Measurements from ENCODE around the gene GBF1. TPM values are rescaled to one million over a fixed set of nuclear protein-coding genes. Genes with fewer than 3 reads are reported as not detected.

GBF1 gene
- total RNA-seq, 2 donors from 2014 or later, result 53.1 to 59.1 TPM

- H3K4me1 ChIP-seq (replicated peaks), result no peaks in the 10 kb centered on the region
- DNase-seq (ENCODE audit: low spot score), result no peak
- intact Hi-C loops (cut with DNase I), result no loop called here
- H3K4me3 ChIP-seq, result no peak overlapping the region
- H3K27ac ChIP-seq, result no peak overlapping the region
- H3K9me3 ChIP-seq, result no peaks in the 10 kb centered on the region
- whole genome bisulfite sequencing, result 40% methylated on average over 2 of the region's 2 CpGs
- H3K36me3 ChIP-seq, result no peaks in the 10 kb centered on the region
- H3K27me3 ChIP-seq (replicated peaks; ENCODE audit: insufficient read depth), result no peaks in the 10 kb centered on the region
- TF ChIP-seq POLR2AphosphoS5 (IDR thresholded peaks at IDR 0.05) (no peak), POLR2A (IDR thresholded peaks at IDR 0.05) (no peak), CTCF (IDR thresholded peaks at IDR 0.05) (no peak)
These were observed 38.6 kb downstream of the GBF1 start for GRCh38 chr10:102283890-102284289.

DNA sequence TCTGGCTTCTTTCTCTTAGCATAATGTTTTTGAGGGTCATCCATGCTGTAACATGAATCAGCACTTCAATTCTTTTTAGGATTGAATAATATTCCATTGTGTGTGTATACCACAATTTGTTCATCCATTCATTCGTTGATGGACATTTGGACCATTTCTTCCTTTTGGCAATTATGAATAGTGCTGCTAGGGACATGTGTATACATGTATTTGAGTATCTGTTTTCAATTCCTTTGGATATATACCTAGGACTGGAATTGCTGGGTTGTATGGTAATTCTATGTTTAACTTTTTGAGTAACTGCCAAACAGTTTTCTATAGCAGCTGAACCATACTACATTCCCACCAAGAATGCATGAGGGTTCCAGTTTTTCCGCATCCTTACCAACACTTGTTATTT is 39.2 kb downstream of the GBF1 start:
- intact Hi-C loops (cut with DNase I), result no loop called here
- Histone ChIP-seq H3K27me3 (replicated peaks; ENCODE audit: insufficient read depth) (no peaks in the 10 kb centered on the region), H3K4me3 (no peak overlapping the region), H3K4me1 (replicated peaks) (no peaks in the 10 kb centered on the region), H3K27ac (no peak overlapping the region), H3K9me3 (no peaks in the 10 kb centered on the region), H3K36me3 (no peaks in the 10 kb centered on the region)
- DNase-seq (ENCODE audit: low spot score), result no peak
- TF ChIP-seq POLR2AphosphoS5 (IDR thresholded peaks at IDR 0.05) (no peak), POLR2A (IDR thresholded peaks at IDR 0.05) (no peak), CTCF (IDR thresholded peaks at IDR 0.05) (no peak)
- WGBS, result 81% methylated on average over 2 of the region's 2 CpGs

- DNase-seq (ENCODE audit: low spot score), result no peak
- intact Hi-C loops (cut with DNase I), result no loop called here
- H3K36me3 ChIP-seq, result no peaks in the 10 kb centered on the region
- no peak overlapping the region for H3K4me3 ChIP-seq
- H3K27ac ChIP-seq, result no peak overlapping the region
- H3K4me1 ChIP-seq (replicated peaks), result no peaks in the 10 kb centered on the region
- no peaks in the 10 kb centered on the region for H3K9me3 ChIP-seq
- 81% methylated on average over 2 of the region's 2 CpGs for WGBS
- H3K27me3 ChIP-seq (replicated peaks; ENCODE audit: insufficient read depth), result no peaks in the 10 kb centered on the region
- no peak for TF ChIP-seq CTCF (IDR thresholded peaks at IDR 0.05)
- no peak for TF ChIP-seq POLR2AphosphoS5 (IDR thresholded peaks at IDR 0.05)
- no peak for TF ChIP-seq POLR2A (IDR thresholded peaks at IDR 0.05)
These were observed 39.8 kb downstream of the GBF1 start for GRCh38 chr10:102285133-102285532.

GRCh38 chr10:102286216-102286615 is 40.9 kb downstream of the GBF1 start:
- no peaks in the 10 kb centered on the region for H3K27me3 ChIP-seq (replicated peaks; ENCODE audit: insufficient read depth)
- H3K4me1 ChIP-seq (replicated peaks), result no peaks in the 10 kb centered on the region
- no peak for DNase-seq (ENCODE audit: low spot score)
- H3K27ac ChIP-seq, result no peak overlapping the region
- no peaks in the 10 kb centered on the region for H3K36me3 ChIP-seq
- intact Hi-C loops (cut with DNase I), result no loop called here
- H3K9me3 ChIP-seq, result no peaks in the 10 kb centered on the region
- WGBS, result 71% methylated on average over 2 of the region's 2 CpGs
- no peak overlapping the region for H3K4me3 ChIP-seq
- TF ChIP-seq POLR2A (IDR thresholded peaks at IDR 0.05) (no peak), CTCF (IDR thresholded peaks at IDR 0.05) (no peak), POLR2AphosphoS5 (IDR thresholded peaks at IDR 0.05) (no peak)

DNA sequence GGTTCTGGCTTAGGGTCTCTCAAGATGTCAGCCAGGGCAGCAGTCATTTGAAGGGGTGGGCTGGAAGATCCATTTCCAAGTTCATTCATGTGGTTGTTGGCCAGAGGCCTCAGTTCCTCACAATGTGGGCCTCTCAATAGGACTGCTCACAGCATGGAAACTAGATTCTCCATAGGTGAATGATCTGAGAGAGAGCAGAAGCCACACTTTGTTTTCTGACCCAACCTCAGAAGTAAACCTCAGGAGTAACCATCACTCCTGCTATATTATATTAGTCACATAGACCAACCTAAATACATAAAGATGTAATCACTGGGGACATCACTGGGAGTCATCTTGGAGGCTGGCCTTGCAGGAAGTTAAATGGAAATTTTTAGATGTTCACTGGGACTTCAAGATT is 42.2 kb downstream of the GBF1 start:
- intact Hi-C loops (cut with DNase I), result no loop called here
- no peaks in the 10 kb centered on the region for H3K36me3 ChIP-seq
- no peaks in the 10 kb centered on the region for H3K4me1 ChIP-seq (replicated peaks)
- no peak overlapping the region for H3K27ac ChIP-seq
- no peak for TF ChIP-seq CTCF (IDR thresholded peaks at IDR 0.05)
- TF ChIP-seq POLR2AphosphoS5 (IDR thresholded peaks at IDR 0.05), result no peak
- TF ChIP-seq POLR2A (IDR thresholded peaks at IDR 0.05), result no peak
- no peak overlapping the region for H3K4me3 ChIP-seq
- no peak for DNase-seq (ENCODE audit: low spot score)
- H3K9me3 ChIP-seq, result no peaks in the 10 kb centered on the region
- H3K27me3 ChIP-seq (replicated peaks; ENCODE audit: insufficient read depth), result no peaks in the 10 kb centered on the region
